Measurements from ENCODE around the gene BARX1.

- no peak for TF ChIP-seq CTCF (IDR thresholded peaks at IDR 0.05; ENCODE audit: insufficient read depth, low read length, poor library complexity, severe bottlenecking)
- no peak for TF ChIP-seq EZH2phosphoT487 (conservative IDR thresholded peaks at IDR 0.05; ENCODE audit: low read length)
Observed at GRCh38 chr9:93908591-93909241, 46.4 kb downstream of the BARX1 start.
